Hepatocyte (in vitro differentiated cells): ENCODE measurements around the gene NPL. TPM values are rescaled to one million over a fixed set of nuclear protein-coding genes. Genes with fewer than 3 reads are reported as not detected.

Experiments used
- DNase-seq: peaks from one replicate; pipeline ENCODE4 v3.0.0-alpha.2; 2016; ENCODE audit warnings: low spot score
- H2AFZ ChIP-seq: fragments of 200-600 bp; sonication (generic); 2 replicates; pipeline ENCODE4 v1.6.0; 2016; ENCODE audit warnings: antibody characterized with exemption, mild to moderate bottlenecking
- H3K27ac ChIP-seq: fragments of 200-600 bp; sonication (generic); 2 replicates; pipeline ENCODE4 v1.5.1; 2016; ENCODE audit warnings: mild to moderate bottlenecking
- H3K27me3 ChIP-seq: fragments of 200-600 bp; sonication (generic); 2 replicates; pipeline ENCODE4 v1.6.1; 2016
- H3K36me3 ChIP-seq: fragments of 200-600 bp; sonication (generic); replicated peaks from 2 replicates; pipeline ENCODE4 v1.5.1; 2016; ENCODE audit warnings: low read depth; ENCODE audit not compliant: insufficient read depth
- H3K4me1 ChIP-seq: fragments of 200-600 bp; sonication (generic); 2 replicates; pipeline ENCODE4 v1.5.1; 2016; ENCODE audit warnings: mild to moderate bottlenecking, moderate library complexity; ENCODE audit not compliant: insufficient read depth
- H3K4me2 ChIP-seq: fragments of 200-600 bp; sonication (generic); 2 replicates; pipeline ENCODE4 v1.6.0; 2016
- H3K4me3 ChIP-seq: fragments of 200-600 bp; sonication (generic); 2 replicates; pipeline ENCODE4 v1.5.1; 2016; ENCODE audit warnings: mild to moderate bottlenecking
- H3K79me2 ChIP-seq: fragments of 200-600 bp; sonication (generic); 2 replicates; pipeline ENCODE4 v1.6.0; 2017; ENCODE audit warnings: mild to moderate bottlenecking
- H3K9me2 ChIP-seq: fragments of 200-600 bp; sonication (generic); replicated peaks from 2 replicates; pipeline ENCODE4 v1.6.0; 2017; ENCODE audit warnings: mild to moderate bottlenecking; ENCODE audit not compliant: insufficient read depth
- H3K9me3 ChIP-seq: fragments of 200-600 bp; sonication (generic); 2 replicates; pipeline ENCODE4 v1.5.1; 2016; ENCODE audit warnings: low read depth, mild to moderate bottlenecking
- H4K20me1 ChIP-seq: fragments of 200-600 bp; sonication (generic); 2 replicates; pipeline ENCODE4 v1.6.0; 2016; ENCODE audit warnings: mild to moderate bottlenecking; ENCODE audit not compliant: insufficient read depth, poor library complexity, severe bottlenecking
- CTCF ChIP-seq: fragments of 200-600 bp; sonication (generic); IDR thresholded peaks from 2 replicates; pipeline ENCODE4 v1.5.1; 2016; ENCODE audit warnings: antibody characterized with exemption, mild to moderate bottlenecking; ENCODE audit not compliant: poor library complexity
- EZH2 ChIP-seq: fragments of 200-600 bp; sonication (generic); IDR thresholded peaks from 2 replicates; pipeline ENCODE4 v1.6.1; 2016; ENCODE audit warnings: antibody characterized with exemption, mild to moderate bottlenecking, borderline replicate concordance
- EZH2phosphoT487 ChIP-seq: fragments of 200-600 bp; sonication (generic); IDR thresholded peaks from one replicate; pipeline ENCODE4 v1.6.1; 2018; ENCODE audit warnings: antibody characterized with exemption, mild to moderate bottlenecking, low read depth, moderate library complexity; ENCODE audit not compliant: unreplicated experiment, severe bottlenecking
- WGBS: methylation state at CpG from one replicate; pipeline ENCODE4 v1.1.6; 2016; ENCODE audit warnings: low lambda C conversion rate; ENCODE audit errors: missing lambda C conversion rate; 5-methylcytosine and 5-hydroxymethylcytosine counted together
- polyA plus RNA-seq: library from polyadenylated mRNA; unstranded; fragments of >200 nt; fragmentation: Nextera tagmentation; extraction: Ambion mirVana; gene quantifications from 2 replicates; pipeline ENCODE4 v1.2.1, GENCODE V29; 2016
- total RNA-seq: library from RNA; depleted of rRNA; stranded (reverse); fragments of >200 nt; gene quantifications from 2 replicates; pipeline ENCODE4 v1.2.3, GENCODE V29; 2014

Gene NPL
- total and polyA plus RNA-seq, 2 experiments from 2014 or later = 7.1 to 10.2 TPM

DNA sequence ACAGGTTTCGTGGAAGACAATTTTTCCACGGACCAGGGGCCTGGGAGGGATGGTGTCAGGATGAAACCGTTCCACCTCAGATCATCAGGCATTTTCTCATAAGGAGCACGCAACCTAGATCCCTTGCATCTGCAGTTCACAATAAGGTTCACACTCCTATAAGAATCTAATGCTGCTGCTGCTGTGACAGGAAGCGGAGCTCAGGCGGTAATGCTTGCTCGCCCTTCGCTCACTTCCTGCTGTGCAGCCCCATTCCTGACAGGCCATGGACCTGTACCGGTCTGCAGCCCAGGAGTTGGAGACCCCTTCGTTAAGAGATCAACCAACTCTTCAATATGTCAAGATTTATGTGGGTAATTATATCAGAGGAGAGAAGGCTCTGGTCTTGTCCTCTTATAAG, 46.2 kb downstream of the NPL start:
- 90% methylated on average over 10 of the region's 10 CpGs for WGBS
- no peaks in the 10 kb centered on the region for H3K9me2 ChIP-seq

GRCh38 chr1:182839209-182840066, 49.9 kb downstream of the NPL start, which contains the start of gene DHX9:
Gene DHX9 (plus strand): TSS chr1:182839347. CDS start chr1:182842567, 3,220 bp downstream.
- H3K4me2 ChIP-seq = peak within 1 kb of the TSS; percentile 90
- WGBS = 1% methylated on average over 48 of the region's 92 CpGs
- peak; percentile 97 for DNase-seq
- no peaks in the 10 kb centered on the region for H3K9me3 ChIP-seq
- H3K4me1 ChIP-seq = peaks cover 17% of the 10 kb centered on the region
- H3K79me2 ChIP-seq = peaks cover 49% of the 10 kb centered on the region
- no peak for TF ChIP-seq EZH2
- TF ChIP-seq EZH2phosphoT487 = no peak
- TF ChIP-seq CTCF = peak; percentile 19
- H3K36me3 ChIP-seq = no peaks in the 10 kb centered on the region
- peak within 1 kb of the TSS; percentile 94 for H3K27ac ChIP-seq
- no peaks in the 10 kb centered on the region for H3K27me3 ChIP-seq
- no peaks in the 10 kb centered on the region for H3K9me2 ChIP-seq
- H3K4me3 ChIP-seq = peak within 1 kb of the TSS; percentile 57
- H4K20me1 ChIP-seq = peaks cover 50% of the 10 kb centered on the region
- H2AFZ ChIP-seq = peak within 1 kb of the TSS; percentile 69

More for the DNA sequence above, 46.2 kb downstream of the NPL start:
- DNase-seq = no peak
- no peak overlapping the region for H3K4me2 ChIP-seq
- H3K4me3 ChIP-seq = no peak overlapping the region
- H4K20me1 ChIP-seq = peaks cover 13% of the 10 kb centered on the region
- H3K36me3 ChIP-seq = no peaks in the 10 kb centered on the region
- no peaks in the 10 kb centered on the region for H3K9me3 ChIP-seq
- H3K27me3 ChIP-seq = no peaks in the 10 kb centered on the region
- H3K27ac ChIP-seq = no peak overlapping the region
- H3K4me1 ChIP-seq = no peaks in the 10 kb centered on the region
- peaks cover 12% of the 10 kb centered on the region for H3K79me2 ChIP-seq
- no peak for TF ChIP-seq CTCF
- TF ChIP-seq EZH2phosphoT487 = no peak
- no peak overlapping the region for H2AFZ ChIP-seq

DNA sequence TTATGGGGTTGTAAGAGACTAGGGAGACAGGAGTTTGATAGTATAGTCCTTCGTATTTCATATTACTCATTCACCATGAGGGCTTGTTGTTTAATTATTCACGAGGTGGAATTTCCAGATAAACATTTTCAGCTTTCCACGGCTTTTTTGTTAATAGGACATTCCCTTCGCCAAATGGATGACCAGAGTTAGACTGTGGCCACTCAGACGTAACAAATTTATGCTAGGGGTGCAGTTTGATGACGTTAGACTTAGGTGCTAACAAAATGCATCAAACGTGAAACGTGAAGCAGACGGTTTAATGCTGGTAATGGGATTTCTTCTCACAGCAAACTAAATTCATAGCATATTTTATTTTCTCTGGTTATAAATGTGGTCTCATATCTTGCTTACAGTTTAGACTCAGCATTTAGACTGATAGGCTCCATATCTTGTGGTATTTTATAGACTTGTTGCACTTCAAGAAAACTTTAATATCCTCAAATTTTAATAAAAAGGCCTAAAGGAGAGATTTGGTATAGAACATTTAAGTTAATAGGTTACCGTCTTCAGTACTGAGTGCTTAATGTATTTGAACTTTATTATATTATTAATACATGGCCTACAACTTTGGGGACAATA, 51.9 kb downstream of the NPL start:
- Histone ChIP-seq H3K9me2 (no peaks in the 10 kb centered on the region), H3K4me3 (peak overlapping the region; percentile 57), H4K20me1 (peaks cover 70% of the 10 kb centered on the region), H3K9me3 (no peaks in the 10 kb centered on the region), H3K79me2 (peaks cover 69% of the 10 kb centered on the region), H3K27ac (peak overlapping the region; percentile 94), H3K36me3 (no peaks in the 10 kb centered on the region), H2AFZ (no peak overlapping the region), H3K27me3 (no peaks in the 10 kb centered on the region), H3K4me2 (peak overlapping the region; percentile 90), H3K4me1 (peaks cover 17% of the 10 kb centered on the region)
- peak; percentile 17 for DNase-seq
- 17% methylated on average over 10 of the region's 10 CpGs for WGBS
- TF ChIP-seq EZH2phosphoT487 (no peak), CTCF (no peak)
